H1 (cell line): ENCODE data around the gene RTTN. TPM values are rescaled to one million over a fixed set of nuclear protein-coding genes. Genes with fewer than 3 reads are reported as not detected.

ENCODE experiments used
- CTCF ChIA-PET: fragments of 300-600 bp; sonication (Branson Sonifier 250); formaldehyde crosslinking; loops from one replicate; lab custom pipeline; 2021; ENCODE audit not compliant: partially characterized antibody; lab: Charles Lee
- POLR2A ChIA-PET: fragments of 300-600 bp; sonication (Branson Sonifier 250); formaldehyde crosslinking; loops from one replicate; lab custom pipeline; 2021; ENCODE audit warnings: inconsistent platforms; ENCODE audit not compliant: partially characterized antibody; lab: Charles Lee
- DNase-seq, 2 experiments: peaks; one replicate each; pipeline versions ENCODE4 v3.0.0 to v3.0.0-alpha.2; 2010 to 2022; ENCODE audit warnings: low spot score in 2 of 2, low read depth in 1 of 2, mixed read lengths in 1 of 2
- FAIRE-seq: peaks from 2 replicates; lab custom pipeline; 2011; peaks lifted over from hg19 to GRCh38; lab: Jason Lieb, UNC
- H2AFZ ChIP-seq: 2 replicates; pipeline ENCODE4 v1.8.1; 2012; ENCODE audit warnings: low read length, inconsistent platforms
- H2AK5ac ChIP-seq: 2 replicates; pipeline ENCODE4 v1.6.1; 2013; ENCODE audit warnings: low read depth, low read length
- H2BK120ac ChIP-seq: replicated peaks from 2 replicates; pipeline ENCODE3; 2013; ENCODE audit warnings: low read depth, low read length, inconsistent platforms
- H2BK12ac ChIP-seq: 2 replicates; pipeline ENCODE4 v1.6.1; 2013; ENCODE audit warnings: low read depth, low read length
- H2BK15ac ChIP-seq: 2 replicates; pipeline ENCODE4 v1.6.1; 2013; ENCODE audit warnings: low read length
- H2BK20ac ChIP-seq: 2 replicates; pipeline ENCODE4 v1.6.1; 2013; ENCODE audit warnings: low read length
- H2BK5ac ChIP-seq: 2 replicates; pipeline ENCODE4 v1.6.1; 2013; ENCODE audit warnings: low read depth, low read length
- H3K14ac ChIP-seq: 2 replicates; pipeline ENCODE4 v1.6.1; 2013; ENCODE audit warnings: inconsistent platforms; ENCODE audit not compliant: insufficient read length
- H3K18ac ChIP-seq: 2 replicates; pipeline ENCODE4 v1.6.1; 2013; ENCODE audit warnings: low read length; ENCODE audit errors: extremely low read depth
- H3K23ac ChIP-seq: 2 replicates; pipeline ENCODE4 v1.6.1; 2013; ENCODE audit warnings: inconsistent platforms; ENCODE audit not compliant: insufficient read length
- H3K23me2 ChIP-seq: 2 replicates; pipeline ENCODE4 v1.6.1; 2013; ENCODE audit warnings: low read depth, low read length
- H3K27ac ChIP-seq: 2 replicates; pipeline ENCODE4 v1.6.1; 2011; ENCODE audit warnings: low read depth, low read length, inconsistent platforms
- H3K27me3 ChIP-seq, 4 experiments: replicated peaks in 1 of 4; 1 replicate in 1 of 4; 2 replicates in 3 of 4; pipeline versions ENCODE4 v1.6.1 to v1.8.1; 2011 to 2013; ENCODE audit warnings: low read length in 3 of 4, mild to moderate bottlenecking in 3 of 4, inconsistent platforms in 2 of 4, mixed read lengths in 2 of 4, moderate library complexity in 1 of 4; ENCODE audit not compliant: control insufficient read depth in 3 of 4, insufficient read depth in 3 of 4; ENCODE audit errors: extremely low read depth in 1 of 4
- H3K36me3 ChIP-seq, 4 experiments: 2 replicates each; pipeline versions ENCODE4 v1.6.1 to v1.8.1; 2011 to 2013; ENCODE audit warnings: mild to moderate bottlenecking in 4 of 4, low read length in 3 of 4, moderate library complexity in 2 of 4, control low read depth in 1 of 4, inconsistent platforms in 1 of 4; ENCODE audit not compliant: insufficient read depth in 4 of 4, control insufficient read depth in 2 of 4
- H3K4ac ChIP-seq: replicated peaks from 2 replicates; pipeline ENCODE3; 2013; ENCODE audit warnings: low read length, low read depth, mixed read lengths, inconsistent platforms; ENCODE audit not compliant: insufficient read length
- H3K4me1 ChIP-seq, 4 experiments: replicated peaks in 1 of 4; 1 replicate in 1 of 4; 2 replicates in 3 of 4; pipeline versions ENCODE4 v1.6.1 to v1.8.1; 2011 to 2013; ENCODE audit warnings: low read length in 3 of 4, inconsistent platforms in 2 of 4, mixed read lengths in 1 of 4; ENCODE audit not compliant: insufficient read depth in 4 of 4, control insufficient read depth in 3 of 4
- H3K4me2 ChIP-seq, 2 experiments: 2 replicates each; pipeline versions ENCODE4 v1.6.1 to v1.8.1; 2011 to 2013; ENCODE audit warnings: low read depth in 2 of 2, low read length in 2 of 2, control low read depth in 1 of 2, inconsistent platforms in 1 of 2, mild to moderate bottlenecking in 1 of 2; ENCODE audit not compliant: insufficient read depth in 1 of 2
- H3K4me3 ChIP-seq, 4 experiments: fragments of 200-600, 300-600 bp in 1 of 4; sonication (generic), shearing (Covaris generic), sonication (Bioruptor Twin) in 1 of 4; 2 replicates each; pipeline versions ENCODE4 v1.5.1 to v1.8.1; 2011 to 2016; ENCODE audit warnings: low read length in 4 of 4, low read depth in 3 of 4, control low read depth in 2 of 4, inconsistent platforms in 2 of 4, mild to moderate bottlenecking in 2 of 4, mixed read lengths in 1 of 4, moderate library complexity in 1 of 4; ENCODE audit not compliant: insufficient read depth in 2 of 4; ENCODE audit errors: extremely low read depth in 1 of 4
- H3K56ac ChIP-seq: replicated peaks from 2 replicates; pipeline ENCODE3; 2013; ENCODE audit warnings: low read depth, mild to moderate bottlenecking, mixed read lengths, low read length, inconsistent platforms; ENCODE audit not compliant: insufficient read length
- H3K79me1 ChIP-seq: 2 replicates; pipeline ENCODE4 v1.6.1; 2013; ENCODE audit warnings: low read depth, low read length, control low read depth
- H3K79me2 ChIP-seq, 2 experiments: 2 replicates each; pipeline versions ENCODE4 v1.6.1 to v1.8.1; 2012 to 2013; ENCODE audit warnings: low read length in 2 of 2, mild to moderate bottlenecking in 2 of 2, inconsistent platforms in 1 of 2; ENCODE audit not compliant: insufficient read depth in 2 of 2, control insufficient read depth in 1 of 2
- H3K9ac ChIP-seq, 4 experiments: replicated peaks in 1 of 4; 1 replicate in 1 of 4; 2 replicates in 3 of 4; pipeline versions ENCODE4 v1.6.1 to v1.8.1; 2011 to 2013; ENCODE audit warnings: low read depth in 3 of 4, low read length in 3 of 4, control low read depth in 2 of 4, mild to moderate bottlenecking in 2 of 4, moderate library complexity in 2 of 4, inconsistent platforms in 1 of 4; ENCODE audit errors: extremely low read depth in 1 of 4
- H3K9me3 ChIP-seq, 2 experiments: 2 replicates each; pipeline versions ENCODE4 v1.6.1 to v1.8.1; 2012 to 2013; ENCODE audit warnings: mild to moderate bottlenecking in 2 of 2, moderate library complexity in 2 of 2, control low read depth in 1 of 2, inconsistent platforms in 1 of 2, low read depth in 1 of 2, low read length in 1 of 2, mixed read lengths in 1 of 2; ENCODE audit not compliant: insufficient read depth in 2 of 2
- H4K20me1 ChIP-seq, 2 experiments: replicated peaks in 1 of 2; 2 replicates each; pipeline versions ENCODE3 to v1.8.1; 2011 to 2013; ENCODE audit warnings: inconsistent platforms in 2 of 2, low read length in 2 of 2, mild to moderate bottlenecking in 1 of 2; ENCODE audit not compliant: insufficient read depth in 2 of 2, control insufficient read depth in 1 of 2
- H4K5ac ChIP-seq: 2 replicates; pipeline ENCODE4 v1.6.1; 2013; ENCODE audit warnings: low read length, low read depth, mixed read lengths, inconsistent platforms; ENCODE audit not compliant: insufficient read length
- H4K8ac ChIP-seq: 2 replicates; pipeline ENCODE4 v1.8.0; 2013; ENCODE audit warnings: mild to moderate bottlenecking, moderate library complexity, low read length, inconsistent platforms; ENCODE audit not compliant: insufficient read depth; ENCODE audit errors: extremely low read depth
- H4K91ac ChIP-seq: replicated peaks from 2 replicates; pipeline ENCODE3; 2013; ENCODE audit warnings: low read length, mixed read lengths, inconsistent platforms; ENCODE audit not compliant: insufficient read length
- CEBPB ChIP-seq: IDR thresholded peaks from 2 replicates; pipeline ENCODE4 v1.6.1; 2012; ENCODE audit warnings: low read depth, low read length
- CHD1 ChIP-seq: IDR thresholded peaks from 2 replicates; pipeline ENCODE4 v1.6.1; 2012; ENCODE audit warnings: low read depth, low read length, improper control_type of control experiment
- HDAC6 ChIP-seq: IDR thresholded peaks from one replicate; pipeline ENCODE4 v1.7.1; 2012; ENCODE audit warnings: low read depth, mild to moderate bottlenecking, inconsistent platforms, low read length, moderate library complexity
- JUN ChIP-seq: IDR thresholded peaks from 2 replicates; pipeline ENCODE4 v1.6.1; 2011; ENCODE audit warnings: low read depth, mild to moderate bottlenecking, improper control_type of control experiment, low read length
- JUND ChIP-seq: IDR thresholded peaks from 2 replicates; pipeline ENCODE4 v1.6.1; 2011; ENCODE audit warnings: mild to moderate bottlenecking, improper control_type of control experiment, low read length
- KDM1A ChIP-seq: fragments of 200-600, 300-600 bp; sonication (generic); IDR thresholded peaks from 2 replicates; pipeline ENCODE4 v1.7.1; 2016; ENCODE audit warnings: mild to moderate bottlenecking, low read length, borderline replicate concordance
- KDM5A ChIP-seq: fragments of 200-600 bp; IDR thresholded peaks from 2 replicates; pipeline ENCODE4 v1.7.1; 2012; ENCODE audit warnings: mild to moderate bottlenecking, low read length, inconsistent platforms, mixed read lengths
- MAFK ChIP-seq: IDR thresholded peaks from 2 replicates; pipeline ENCODE4 v1.6.1; 2012; ENCODE audit warnings: low read depth, mild to moderate bottlenecking, improper control_type of control experiment, low read length
- POLR2A ChIP-seq, 2 experiments: IDR thresholded peaks; 1 replicate in 1 of 2; 2 replicates in 1 of 2; pipeline ENCODE4 v1.6.1; 2011; ENCODE audit warnings: low read depth in 2 of 2, low read length in 2 of 2, mild to moderate bottlenecking in 2 of 2; ENCODE audit errors: control extremely low read depth in 1 of 2
- RAD21 ChIP-seq, 2 experiments: IDR thresholded peaks in 1 of 2; conservative IDR thresholded peaks in 1 of 2; 2 replicates each; pipeline ENCODE4 v1.6.1; 2011; ENCODE audit warnings: low read depth in 2 of 2, low read length in 2 of 2, improper control_type of control experiment in 1 of 2, inconsistent platforms in 1 of 2, mild to moderate bottlenecking in 1 of 2, moderate library complexity in 1 of 2
- RNF2 ChIP-seq: fragments of 200-900, 300-1000 bp; sonication (generic); IDR thresholded peaks from 2 replicates; pipeline ENCODE4 v1.7.1; 2016; ENCODE audit warnings: borderline replicate concordance, low read depth, mild to moderate bottlenecking, antibody characterized with exemption, low read length; ENCODE audit not compliant: poor library complexity, severe bottlenecking; ENCODE audit errors: missing control alignments
- TAF1 ChIP-seq: IDR thresholded peaks from 2 replicates; pipeline ENCODE4 v1.6.1; 2011; ENCODE audit warnings: mild to moderate bottlenecking, low read depth, low read length
- TBP ChIP-seq: IDR thresholded peaks from 2 replicates; pipeline ENCODE4 v1.6.1; 2011; ENCODE audit warnings: low read depth, low read length, improper control_type of control experiment
- TCF12 ChIP-seq: IDR thresholded peaks from 2 replicates; pipeline ENCODE4 v1.6.1; 2011; ENCODE audit warnings: low read depth, mild to moderate bottlenecking, low read length
- ZNF274 ChIP-seq: IDR thresholded peaks from 2 replicates; pipeline ENCODE4 v1.7.0; 2012; ENCODE audit warnings: low read length, borderline replicate concordance; ENCODE audit errors: extremely low read depth
- WGBS, 2 experiments: shearing (Covaris generic) in 1 of 2; methylation state at CpG; one replicate each; pipeline versions ENCODE4 v1.1.6 to v1.1.7; 2013 to 2015; ENCODE audit warnings: low lambda C conversion rate in 2 of 2, mixed read lengths in 2 of 2, inconsistent platforms in 1 of 2, low coverage in 1 of 2, missing lambda C conversion rate in 1 of 2; ENCODE audit not compliant: insufficient replicate concordance in 2 of 2, insufficient coverage in 1 of 2, insufficient read length in 1 of 2; ENCODE audit errors: extremely low coverage in 1 of 2, missing lambda C conversion rate in 1 of 2; 5-methylcytosine and 5-hydroxymethylcytosine counted together
- polyA plus RNA-seq, 7 experiments: library from polyadenylated mRNA; depleted of rRNA in 3 of 7; stranded (reverse) in 5 of 7; unstranded in 2 of 7; fragments of >200 nt in 5 of 7; fragments of 200-250 nt in 2 of 7; gene quantifications; 1 replicate in 5 of 7; 2 replicates in 1 of 7; 4 replicates in 1 of 7; pipeline versions ENCODE4 v1.2.1 to v1.2.3, GENCODE V29; 2011 to 2013; ENCODE audit warnings: missing spikeins in 2 of 7, mixed read lengths in 2 of 7
- total RNA-seq: library from RNA; stranded (reverse); fragmentation: NEBNext Ultra II Directional; extraction: Animal tissue kit (Norgen Biotek cat#: 25700); gene quantifications from 2 replicates; pipeline ENCODE4 v1.2.1, GENCODE V29; 2021

Gene RTTN
- total and polyA plus RNA-seq, 2 of the 8 experiments (the other 6 are each of a cell fraction or from before 2014, with no cell fraction given), result 9.1 to 21.4 TPM

GRCh38 chr18:70022636-70023035 is 182.9 kb downstream of the RTTN start:
- Histone ChIP-seq H3K23ac (no peak overlapping the region), H3K4me2 (no peak overlapping the region), H2BK5ac (no peak overlapping the region), H3K9me3 (no peaks in the 10 kb centered on the region), H3K4me1 (no peaks in the 10 kb centered on the region), H4K91ac (no peak overlapping the region), H3K23me2 (no peaks in the 10 kb centered on the region), H2BK12ac (no peak overlapping the region), H2AK5ac (no peak overlapping the region), H3K56ac (no peak overlapping the region), H4K8ac (no peak overlapping the region), H3K27me3 (no peaks in the 10 kb centered on the region), H3K9ac (no peak overlapping the region), H3K18ac (no peak overlapping the region), H4K5ac (no peak overlapping the region), H3K14ac (no peak overlapping the region), H3K79me2 (no peaks in the 10 kb centered on the region), H2AFZ (no peak overlapping the region), H2BK15ac (no peak overlapping the region), H2BK20ac (no peak overlapping the region), H2BK120ac (no peak overlapping the region), H3K27ac (no peak overlapping the region), H3K79me1 (no peaks in the 10 kb centered on the region), H3K36me3 (peaks cover 0 to 7% (median 0%) of the 10 kb centered on the region in 4 experiments; a peak in 2 of 8 replicates), H3K4me3 (no peak overlapping the region), H4K20me1 (no peaks in the 10 kb centered on the region), H3K4ac (no peak overlapping the region)
- POLR2A ChIA-PET, result no interaction called here
- WGBS, 2 experiments, result 94% methylated on average over 3 of the region's 3 CpGs; no CpG with 5 or more reads in 1 of the 2 experiments
- FAIRE-seq (no peak), DNase-seq (no peak)
- CTCF ChIA-PET, result interaction anchor here (0.6 kb wide), 1 partner anchor 9 kb away, joined by 3 read pairs; no protein-coding TSS in a partner anchor
- TF ChIP-seq TBP (no peak), JUND (no peak), KDM5A (no peak), RAD21 (IDR thresholded peaks at IDR 0.05 in 1 of 2, conservative IDR thresholded peaks at IDR 0.05 in 1 of 2; ENCODE audit: low read depth in 2 of 2, low read length in 2 of 2) (no peak), POLR2A (IDR thresholded peaks at IDR 0.05; ENCODE audit: control extremely low read depth in 1 of 2, low read depth in 2 of 2, low read length in 2 of 2) (no peak), CHD1 (no peak), RNF2 (no peak), TAF1 (no peak), CEBPB (no peak), HDAC6 (no peak), KDM1A (no peak), MAFK (no peak), TCF12 (no peak), ZNF274 (no peak), JUN (no peak)
